ENCODE results near the gene VLDLR. TPM values are rescaled to one million over a fixed set of nuclear protein-coding genes. Genes with fewer than 3 reads are reported as not detected.

VLDLR gene
- total and polyA plus RNA-seq, 2 of the 13 experiments (the other 11 are each of a cell fraction or from before 2014, with no cell fraction given), result 3.4 to 10.5 TPM

DNA sequence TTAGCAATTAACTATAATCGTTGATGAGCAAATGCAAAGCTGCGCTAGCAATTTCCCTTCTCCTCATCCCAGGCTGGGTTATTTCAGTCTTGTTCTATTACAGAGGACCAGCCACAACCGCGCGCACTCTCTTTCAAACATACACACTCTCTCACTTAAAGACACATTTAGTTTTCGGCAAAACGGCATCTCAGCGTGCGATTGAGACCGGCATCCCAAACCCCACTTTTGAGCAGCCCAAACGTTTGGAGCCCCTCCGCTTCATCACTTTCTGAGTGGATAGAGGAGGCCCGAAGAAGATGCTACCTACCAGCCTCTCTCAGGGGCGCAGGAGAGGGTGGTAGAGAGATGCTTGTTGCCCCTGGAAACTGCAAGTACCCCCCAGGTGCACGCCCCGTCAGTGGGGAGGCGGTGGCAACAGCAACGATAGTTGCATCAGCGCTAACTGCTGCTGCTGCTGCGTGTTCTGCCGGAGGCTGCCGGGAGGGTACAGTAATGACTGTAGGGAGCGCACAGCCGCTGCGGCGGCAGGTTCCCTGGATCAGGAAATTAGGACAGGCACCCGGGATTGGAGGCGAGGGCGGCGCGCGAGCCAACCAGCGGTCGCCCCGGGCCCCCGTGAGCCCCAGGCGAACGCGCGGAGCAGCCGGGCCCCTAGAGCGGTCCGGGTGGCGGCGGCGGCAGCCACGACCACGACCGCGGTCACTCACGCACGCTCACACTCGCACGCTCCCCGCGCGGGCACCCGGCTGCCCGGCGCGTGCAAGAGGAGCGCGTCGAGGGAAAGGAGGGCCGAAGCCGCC, 467 bp upstream of the VLDLR start (continued):
- 0 out of 2 replicates have a peak, but pooled peaks have one; percentile 34 for TF ChIP-seq KAT8 (CRISPR knock-in tag; IDR thresholded peaks at IDR 0.05)
- TF ChIP-seq ZNF567 (CRISPR knock-in tag; IDR thresholded peaks at IDR 0.05; ENCODE audit: borderline replicate concordance), result 0 out of 2 replicates have a peak, but pooled peaks have one; percentile 57
- TF ChIP-seq TFDP2 (CRISPR knock-in tag; IDR thresholded peaks at IDR 0.05), result peak; percentile 61; the same call in 1 of the 2 replicates
- TF ChIP-seq, protein P1, sequence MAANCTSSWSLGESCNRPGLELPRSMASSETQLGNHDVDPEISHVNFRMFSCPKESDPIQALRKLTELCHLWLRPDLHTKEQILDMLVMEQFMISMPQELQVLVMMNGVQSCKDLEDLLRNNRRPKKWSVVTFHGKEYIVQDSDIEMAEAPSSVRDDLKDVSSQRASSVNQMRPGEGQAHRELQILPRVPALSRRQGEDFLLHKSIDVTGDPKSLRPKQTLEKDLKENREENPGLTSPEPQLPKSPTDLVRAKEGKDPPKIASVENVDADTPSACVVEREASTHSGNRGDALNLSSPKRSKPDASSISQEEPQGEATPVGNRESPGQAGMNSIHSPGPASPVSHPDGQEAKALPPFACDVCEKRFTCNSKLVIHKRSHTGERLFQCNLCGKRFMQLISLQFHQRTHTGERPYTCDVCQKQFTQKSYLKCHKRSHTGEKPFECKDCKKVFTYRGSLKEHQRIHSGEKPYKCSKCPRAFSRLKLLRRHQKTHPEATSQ (CRISPR knock-in tag; IDR thresholded peaks at IDR 0.05; ENCODE audit: borderline replicate concordance), result no peak
- TF ChIP-seq KDM2A (CRISPR knock-in tag; IDR thresholded peaks at IDR 0.05; ENCODE audit: borderline replicate concordance, low read depth), result peak; percentile 81; the same call in 1 of the 2 replicates
- TF ChIP-seq, protein P2, sequence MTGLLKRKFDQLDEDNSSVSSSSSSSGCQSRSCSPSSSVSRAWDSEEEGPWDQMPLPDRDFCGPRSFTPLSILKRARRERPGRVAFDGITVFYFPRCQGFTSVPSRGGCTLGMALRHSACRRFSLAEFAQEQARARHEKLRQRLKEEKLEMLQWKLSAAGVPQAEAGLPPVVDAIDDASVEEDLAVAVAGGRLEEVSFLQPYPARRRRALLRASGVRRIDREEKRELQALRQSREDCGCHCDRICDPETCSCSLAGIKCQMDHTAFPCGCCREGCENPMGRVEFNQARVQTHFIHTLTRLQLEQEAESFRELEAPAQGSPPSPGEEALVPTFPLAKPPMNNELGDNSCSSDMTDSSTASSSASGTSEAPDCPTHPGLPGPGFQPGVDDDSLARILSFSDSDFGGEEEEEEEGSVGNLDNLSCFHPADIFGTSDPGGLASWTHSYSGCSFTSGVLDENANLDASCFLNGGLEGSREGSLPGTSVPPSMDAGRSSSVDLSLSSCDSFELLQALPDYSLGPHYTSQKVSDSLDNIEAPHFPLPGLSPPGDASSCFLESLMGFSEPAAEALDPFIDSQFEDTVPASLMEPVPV (CRISPR knock-in tag; IDR thresholded peaks at IDR 0.05), result no peak
- 0 out of 2 replicates have a peak, but pooled peaks have one; percentile 16 for TF ChIP-seq ERF (CRISPR knock-in tag; IDR thresholded peaks at IDR 0.05)
- TF ChIP-seq SP4 (CRISPR knock-in tag; IDR thresholded peaks at IDR 0.05), result peak; percentile 59; the same call in 1 of the 2 replicates
- peak; percentile 32; the same call in 1 of the 2 replicates for TF ChIP-seq CTCF (CRISPR knock-in tag; IDR thresholded peaks at IDR 0.05)
- 0 out of 2 replicates have a peak, but pooled peaks have one; percentile 23 for TF ChIP-seq ZFY (CRISPR knock-in tag; IDR thresholded peaks at IDR 0.05)
- peak; percentile 55 for TF ChIP-seq SRSF1 (optimal IDR thresholded peaks at IDR 0.05; ENCODE audit: low read depth, low read length)
- TF ChIP-seq ZNF501 (CRISPR knock-in tag; IDR thresholded peaks at IDR 0.05), result peak; percentile 32; the same call in 1 of the 2 replicates
- peak; percentile 55; the same call in 1 of the 2 replicates for TF ChIP-seq TAF1 (CRISPR knock-in tag; IDR thresholded peaks at IDR 0.05)
- peak; percentile 57; the same call in 1 of the 2 replicates for TF ChIP-seq KDM1A (CRISPR knock-in tag; IDR thresholded peaks at IDR 0.05)
- peak; percentile 70 for TF ChIP-seq HNRNPLL (IDR thresholded peaks at IDR 0.05; ENCODE audit: low read depth, low read length, poor library complexity, severe bottlenecking)
- peak in 1 of 2 experiments; percentile 99; a peak in 2 of 4 replicates for TF ChIP-seq ATF4 (CRISPR knock-in tag; IDR thresholded peaks at IDR 0.05)
- peak; percentile 20; the same call in 1 of the 2 replicates for TF ChIP-seq ELF3 (CRISPR knock-in tag; IDR thresholded peaks at IDR 0.05)
- TF ChIP-seq CBX5 (CRISPR knock-in tag; IDR thresholded peaks at IDR 0.05; ENCODE audit: borderline replicate concordance), result peak; percentile 83; the same call in 1 of the 2 replicates
- peak; percentile 95 for TF ChIP-seq CEBPG (CRISPR knock-in tag; IDR thresholded peaks at IDR 0.05)
- TF ChIP-seq ZNF768 (CRISPR knock-in tag; IDR thresholded peaks at IDR 0.05), result peak; percentile 35; the same call in 1 of the 2 replicates
- 0 out of 2 replicates have a peak, but pooled peaks have one; percentile 9 for TF ChIP-seq NR2C2 (CRISPR knock-in tag; IDR thresholded peaks at IDR 0.05; ENCODE audit: borderline replicate concordance)
- TF ChIP-seq PCBP1 (IDR thresholded peaks at IDR 0.05; ENCODE audit: borderline replicate concordance, low read depth, low read length), result 0 out of 2 replicates have a peak, but pooled peaks have one; percentile 20
